ENCODE measurements around the gene TRPM3. TPM values are rescaled to one million over a fixed set of nuclear protein-coding genes. Genes with fewer than 3 reads are reported as not detected.

Gene TRPM3
- total and polyA plus RNA-seq, 4 donors, result 0.07 to 0.89 (median 0.67) TPM

DNA sequence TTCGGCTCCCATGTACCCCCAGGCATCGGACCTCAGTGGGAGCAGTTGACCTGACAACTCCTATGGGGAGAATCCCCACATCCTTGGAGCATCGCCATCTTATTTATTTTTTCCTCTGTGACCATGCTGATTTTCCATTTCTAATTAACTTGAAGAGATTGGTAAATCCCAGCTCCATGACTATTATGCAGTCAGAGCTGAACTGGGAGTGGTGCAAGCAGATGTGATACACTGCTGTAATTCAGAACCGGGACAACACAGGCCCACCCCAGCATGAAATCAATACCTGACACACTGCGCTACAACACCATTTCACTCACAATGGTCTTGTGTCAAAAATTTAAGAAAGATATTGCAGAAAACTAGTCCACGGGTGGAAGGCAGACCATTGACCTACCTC is 1.0 kb upstream of the TRPM3 start (continued):
- TF ChIP-seq, protein P1, sequence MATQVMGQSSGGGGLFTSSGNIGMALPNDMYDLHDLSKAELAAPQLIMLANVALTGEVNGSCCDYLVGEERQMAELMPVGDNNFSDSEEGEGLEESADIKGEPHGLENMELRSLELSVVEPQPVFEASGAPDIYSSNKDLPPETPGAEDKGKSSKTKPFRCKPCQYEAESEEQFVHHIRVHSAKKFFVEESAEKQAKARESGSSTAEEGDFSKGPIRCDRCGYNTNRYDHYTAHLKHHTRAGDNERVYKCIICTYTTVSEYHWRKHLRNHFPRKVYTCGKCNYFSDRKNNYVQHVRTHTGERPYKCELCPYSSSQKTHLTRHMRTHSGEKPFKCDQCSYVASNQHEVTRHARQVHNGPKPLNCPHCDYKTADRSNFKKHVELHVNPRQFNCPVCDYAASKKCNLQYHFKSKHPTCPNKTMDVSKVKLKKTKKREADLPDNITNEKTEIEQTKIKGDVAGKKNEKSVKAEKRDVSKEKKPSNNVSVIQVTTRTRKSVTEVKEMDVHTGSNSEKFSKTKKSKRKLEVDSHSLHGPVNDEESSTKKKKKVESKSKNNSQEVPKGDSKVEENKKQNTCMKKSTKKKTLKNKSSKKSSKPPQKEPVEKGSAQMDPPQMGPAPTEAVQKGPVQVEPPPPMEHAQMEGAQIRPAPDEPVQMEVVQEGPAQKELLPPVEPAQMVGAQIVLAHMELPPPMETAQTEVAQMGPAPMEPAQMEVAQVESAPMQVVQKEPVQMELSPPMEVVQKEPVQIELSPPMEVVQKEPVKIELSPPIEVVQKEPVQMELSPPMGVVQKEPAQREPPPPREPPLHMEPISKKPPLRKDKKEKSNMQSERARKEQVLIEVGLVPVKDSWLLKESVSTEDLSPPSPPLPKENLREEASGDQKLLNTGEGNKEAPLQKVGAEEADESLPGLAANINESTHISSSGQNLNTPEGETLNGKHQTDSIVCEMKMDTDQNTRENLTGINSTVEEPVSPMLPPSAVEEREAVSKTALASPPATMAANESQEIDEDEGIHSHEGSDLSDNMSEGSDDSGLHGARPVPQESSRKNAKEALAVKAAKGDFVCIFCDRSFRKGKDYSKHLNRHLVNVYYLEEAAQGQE (IDR thresholded peaks at IDR 0.05), result no peak
- TF ChIP-seq SP1 (IDR thresholded peaks at IDR 0.05), result no peak

- H3K27ac ChIP-seq (ENCODE audit: low read depth in 1 of 2, low read length in 2 of 2), result no peak overlapping the region
- WGBS, result 14% methylated on average over 1 of the region's 1 CpG
- peaks cover 0 to 11% (median 7%) of the 10 kb centered on the region in 4 donors for H3K4me1 ChIP-seq (ENCODE audit: control insufficient read depth in 4 of 4, insufficient read depth in 4 of 4, low read length in 3 of 4)
Observed at GRCh38 chr9:71122022-71122275, 528 bp upstream of the TRPM3 start.

DNA sequence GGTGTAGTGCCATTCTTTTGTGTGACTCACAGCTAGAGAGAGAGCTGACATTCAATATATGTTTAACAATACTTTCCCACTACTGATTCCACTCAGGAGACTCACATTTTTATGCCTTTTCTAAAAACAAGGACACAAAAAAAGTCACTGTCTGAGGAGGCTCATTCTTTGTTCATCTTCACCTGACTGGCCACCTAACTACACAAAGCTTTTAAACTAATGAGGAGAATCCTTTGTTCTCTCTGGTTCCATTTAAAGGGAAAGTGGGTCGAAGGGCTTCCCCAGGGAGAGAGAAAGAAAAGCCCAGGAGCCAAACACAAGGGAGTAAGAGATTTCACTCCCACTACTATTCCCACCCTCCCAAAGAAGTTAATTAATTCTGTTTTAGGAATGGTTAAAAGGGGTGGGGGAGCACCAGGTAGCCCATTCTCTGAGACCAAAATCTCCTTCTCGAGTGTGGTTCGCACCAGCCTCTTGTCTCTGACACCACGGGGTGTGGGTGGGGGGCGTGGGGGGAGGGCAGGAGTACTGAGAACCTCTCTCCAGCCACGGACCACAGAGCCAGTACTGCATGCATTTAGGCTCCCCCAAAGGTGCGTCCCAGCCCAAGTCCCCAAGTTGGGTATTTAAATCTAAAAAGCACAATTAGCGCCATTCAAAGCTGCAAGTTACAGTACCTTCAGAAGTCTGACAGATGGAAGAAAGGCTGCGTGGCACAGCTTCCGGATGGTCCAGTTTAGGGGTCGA is 747 bp downstream of the TRPM3 start:
- Histone ChIP-seq H3K27me3 (ENCODE audit: control insufficient read depth in 4 of 4, insufficient read depth in 4 of 4, low read length in 3 of 4) (no peaks in the 10 kb centered on the region), H3K36me3 (ENCODE audit: control insufficient read depth in 4 of 4, insufficient read depth in 3 of 4, low read depth in 1 of 4, low read length in 3 of 4) (no peaks in the 10 kb centered on the region), H3K27ac (ENCODE audit: low read depth in 1 of 2, low read length in 2 of 2) (no peak overlapping the region), H3K4me3 (ENCODE audit: low read depth in 1 of 3, low read length in 3 of 3) (peak overlapping the region in 1 of 3 donors; percentile 15), H3K4me1 (ENCODE audit: control insufficient read depth in 4 of 4, insufficient read depth in 4 of 4, low read length in 3 of 4) (peaks cover 0 to 11% (median 7%) of the 10 kb centered on the region in 4 donors), H3K9me3 (ENCODE audit: control insufficient read depth in 4 of 4, low read length in 3 of 4) (no peaks in the 10 kb centered on the region), H3K9ac (ENCODE audit: low read depth in 1 of 2, low read length in 2 of 2) (no peak overlapping the region)
- no peak for DNase-seq (ENCODE audit: low spot score)
- WGBS, result 37% methylated on average over 11 of the region's 11 CpGs
- no peak for TF ChIP-seq HNF4G (IDR thresholded peaks at IDR 0.05)
- TF ChIP-seq GABPA (IDR thresholded peaks at IDR 0.05 in 1 of 2, conservative IDR thresholded peaks at IDR 0.05 in 1 of 2), result no peak
- no peak for TF ChIP-seq ZBTB33 (IDR thresholded peaks at IDR 0.05)
- no peak for TF ChIP-seq RAD21 (IDR thresholded peaks at IDR 0.05)
- no peak for TF ChIP-seq FOXA2 (IDR thresholded peaks at IDR 0.05)
- no peak for TF ChIP-seq NR2F2 (IDR thresholded peaks at IDR 0.05)
- no peak for TF ChIP-seq JUND (IDR thresholded peaks at IDR 0.05)
- TF ChIP-seq FOXA1 (IDR thresholded peaks at IDR 0.05), result no peak
- no peak for TF ChIP-seq EGR1 (IDR thresholded peaks at IDR 0.05; ENCODE audit: low read depth in 2 of 2)
- TF ChIP-seq, protein P2, sequence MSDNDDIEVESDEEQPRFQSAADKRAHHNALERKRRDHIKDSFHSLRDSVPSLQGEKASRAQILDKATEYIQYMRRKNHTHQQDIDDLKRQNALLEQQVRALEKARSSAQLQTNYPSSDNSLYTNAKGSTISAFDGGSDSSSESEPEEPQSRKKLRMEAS (IDR thresholded peaks at IDR 0.05), result no peak
- no peak for TF ChIP-seq SP1 (IDR thresholded peaks at IDR 0.05)
- TF ChIP-seq YY1 (IDR thresholded peaks at IDR 0.05), result no peak
- TF ChIP-seq TAF1 (conservative IDR thresholded peaks at IDR 0.05), result no peak
- no peak for TF ChIP-seq HNF4A (conservative IDR thresholded peaks at IDR 0.05)
- TF ChIP-seq CTCF (IDR thresholded peaks at IDR 0.05; ENCODE audit: low read depth, low read length, missing input control), result no peak

More at GRCh38 chr9:71122022-71122275, 528 bp upstream of the TRPM3 start:
- TF ChIP-seq RAD21 (IDR thresholded peaks at IDR 0.05) (no peak), CTCF (IDR thresholded peaks at IDR 0.05; ENCODE audit: low read depth, low read length, missing input control) (no peak), EGR1 (IDR thresholded peaks at IDR 0.05; ENCODE audit: low read depth in 2 of 2) (no peak), FOXA2 (IDR thresholded peaks at IDR 0.05) (no peak)
- TF ChIP-seq, protein P3, sequence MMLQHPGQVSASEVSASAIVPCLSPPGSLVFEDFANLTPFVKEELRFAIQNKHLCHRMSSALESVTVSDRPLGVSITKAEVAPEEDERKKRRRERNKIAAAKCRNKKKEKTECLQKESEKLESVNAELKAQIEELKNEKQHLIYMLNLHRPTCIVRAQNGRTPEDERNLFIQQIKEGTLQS (IDR thresholded peaks at IDR 0.05), result no peak
- H3K9ac ChIP-seq (ENCODE audit: low read depth in 1 of 2, low read length in 2 of 2), result no peak overlapping the region
- peak overlapping the region in 1 of 3 donors; percentile 15 for H3K4me3 ChIP-seq (ENCODE audit: low read depth in 1 of 3, low read length in 3 of 3)
- DNase-seq (ENCODE audit: low spot score), result no peak
- no peaks in the 10 kb centered on the region for H3K36me3 ChIP-seq (ENCODE audit: control insufficient read depth in 4 of 4, insufficient read depth in 3 of 4, low read depth in 1 of 4, low read length in 3 of 4)
- H3K27me3 ChIP-seq (ENCODE audit: control insufficient read depth in 4 of 4, insufficient read depth in 4 of 4, low read length in 3 of 4), result no peaks in the 10 kb centered on the region
- no peaks in the 10 kb centered on the region for H3K9me3 ChIP-seq (ENCODE audit: control insufficient read depth in 4 of 4, low read length in 3 of 4)

Data from liver (tissue), 9 donors.